H1 (cell line): ENCODE data around the gene SLAMF1. TPM values are rescaled to one million over a fixed set of nuclear protein-coding genes. Genes with fewer than 3 reads are reported as not detected.

Experiments
- EGR1 ChIP-seq: IDR thresholded peaks from 2 replicates; pipeline ENCODE4 v1.6.1; 2011; ENCODE audit warnings: low read depth, low read length, borderline replicate concordance
- EP300 ChIP-seq, 2 experiments: IDR thresholded peaks; 1 replicate in 1 of 2; 2 replicates in 1 of 2; pipeline ENCODE4 v1.6.1; 2011 to 2012; ENCODE audit warnings: low read depth in 2 of 2, low read length in 2 of 2, mild to moderate bottlenecking in 2 of 2, borderline replicate concordance in 1 of 2, inconsistent platforms in 1 of 2, moderate library complexity in 1 of 2
- NRF1 ChIP-seq: IDR thresholded peaks from 2 replicates; pipeline ENCODE4 v1.6.1; 2011; ENCODE audit warnings: mild to moderate bottlenecking, low read depth, low read length, improper control_type of control experiment
- POU5F1 ChIP-seq: IDR thresholded peaks from 2 replicates; pipeline ENCODE4 v1.6.1; 2011; ENCODE audit warnings: low read depth, mild to moderate bottlenecking, low read length, moderate library complexity
- TAF1 ChIP-seq: IDR thresholded peaks from 2 replicates; pipeline ENCODE4 v1.6.1; 2011; ENCODE audit warnings: mild to moderate bottlenecking, low read depth, low read length
- USF2 ChIP-seq: IDR thresholded peaks from 2 replicates; pipeline ENCODE4 v1.6.1; 2011; ENCODE audit warnings: low read length, improper control_type of control experiment
- polyA plus RNA-seq, 7 experiments: library from polyadenylated mRNA; depleted of rRNA in 3 of 7; stranded (reverse) in 5 of 7; unstranded in 2 of 7; fragments of >200 nt in 5 of 7; fragments of 200-250 nt in 2 of 7; gene quantifications; 1 replicate in 5 of 7; 2 replicates in 1 of 7; 4 replicates in 1 of 7; pipeline versions ENCODE4 v1.2.1 to v1.2.3, GENCODE V29; 2011 to 2013; ENCODE audit warnings: missing spikeins in 2 of 7, mixed read lengths in 2 of 7
- total RNA-seq: library from RNA; stranded (reverse); fragmentation: NEBNext Ultra II Directional; extraction: Animal tissue kit (Norgen Biotek cat#: 25700); gene quantifications from 2 replicates; pipeline ENCODE4 v1.2.1, GENCODE V29; 2021

SLAMF1 gene
- total and polyA plus RNA-seq, 2 of the 8 experiments (the other 6 are each of a cell fraction or from before 2014, with no cell fraction given) = not detected

GRCh38 chr1:160637821-160638539, 8.9 kb downstream of the SLAMF1 start (continued):
- TF ChIP-seq TAF1 = no peak
- TF ChIP-seq USF2 = no peak
- no peak for TF ChIP-seq EGR1
- TF ChIP-seq POU5F1 = no peak
- no peak for TF ChIP-seq EP300 (IDR thresholded peaks at IDR 0.05; ENCODE audit: borderline replicate concordance in 1 of 2, low read depth in 2 of 2, low read length in 2 of 2)
- no peak for TF ChIP-seq NRF1
